ENCODE results near the gene MND1. TPM values are rescaled to one million over a fixed set of nuclear protein-coding genes. Genes with fewer than 3 reads are reported as not detected.

Gene MND1
- total and polyA plus RNA-seq, 2 donors (not counting 3 experiments of a cell fraction or from before 2014, with no cell fraction given) = 0.66 to 7.7 TPM

DNA sequence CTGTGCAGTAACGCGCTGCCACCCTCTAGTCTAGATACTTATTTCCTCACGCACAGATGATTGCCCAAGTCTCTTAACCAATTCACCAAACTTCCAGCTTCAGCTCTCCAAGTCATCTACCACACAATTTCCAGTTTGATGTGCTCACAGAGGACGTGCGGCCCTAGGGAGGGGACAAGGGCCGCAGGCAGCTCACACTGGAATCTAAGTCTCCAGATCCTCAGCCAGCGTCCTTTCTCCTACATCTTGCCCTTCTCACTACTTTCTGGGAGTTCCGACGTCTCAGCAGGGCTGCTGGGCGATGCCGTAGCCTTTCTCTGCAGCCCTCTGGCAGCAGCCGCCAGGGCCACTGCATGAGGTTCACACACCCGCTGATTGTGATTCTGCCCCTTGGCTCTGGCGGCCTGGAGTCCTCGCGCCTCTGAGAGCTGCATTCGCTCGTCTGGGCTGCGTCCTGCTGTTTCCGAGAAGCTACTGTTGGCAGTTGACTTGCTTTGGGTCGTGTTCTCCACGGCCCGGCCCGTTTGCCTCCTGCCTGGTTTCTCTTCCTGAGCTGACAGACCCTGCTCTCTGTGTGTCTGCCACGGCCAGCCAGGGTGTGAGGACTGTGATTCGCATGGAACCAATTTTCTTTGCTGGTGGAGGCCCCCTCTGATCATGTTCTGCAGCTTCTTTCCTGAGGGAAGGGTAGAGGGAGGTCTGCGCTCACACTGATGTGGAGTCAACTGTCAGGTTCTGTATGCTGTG, 107.6 kb downstream of the MND1 start:
- DNase-seq (ENCODE audit: low read depth, low spot score) (no peak), FAIRE-seq (no peak)
- Histone ChIP-seq H3K9me3 (replicated peaks; ENCODE audit: control insufficient read depth, insufficient read depth, low read length) (no peaks in the 10 kb centered on the region), H3K27me3 (ENCODE audit: control insufficient read depth in 2 of 2, insufficient read depth in 2 of 2, low read length in 2 of 2) (no peaks in the 10 kb centered on the region), H4K20me1 (replicated peaks; ENCODE audit: control insufficient read depth, extremely low read depth, insufficient read depth, low read length) (no peaks in the 10 kb centered on the region), H2AFZ (ENCODE audit: low read depth, low read length) (no peak overlapping the region), H3K36me3 (ENCODE audit: control insufficient read depth in 2 of 2, extremely low read depth in 1 of 2, insufficient read depth in 2 of 2, low read length in 2 of 2) (no peaks in the 10 kb centered on the region), H3K4me3 (replicated peaks in 1 of 3; ENCODE audit: insufficient read depth in 1 of 3, low read depth in 1 of 3, low read length in 3 of 3) (no peak overlapping the region), H3K9ac (replicated peaks; ENCODE audit: extremely low read depth, insufficient read depth, low read length) (no peak overlapping the region), H3K27ac (ENCODE audit: insufficient read depth, low read depth, low read length) (no peak overlapping the region), H3K9me1 (replicated peaks; ENCODE audit: control insufficient read depth, extremely low read depth, insufficient read depth, low read length) (no peaks in the 10 kb centered on the region), H3K4me1 (ENCODE audit: control insufficient read depth, extremely low read depth, insufficient read depth, low read length) (peaks cover 9% of the 10 kb centered on the region), H3K79me2 (ENCODE audit: control insufficient read depth, insufficient read depth, low read length) (no peaks in the 10 kb centered on the region), H3K4me2 (ENCODE audit: insufficient read depth, low read length) (no peak overlapping the region)
- dilution Hi-C loops (cut with MboI; ENCODE audit: extremely low pct_ligation_motif_present, low sequenced_read_pairs) (no loop called here), intact Hi-C loops (cut with micrococcal nuclease) (loop anchor here (5.0 kb wide), 1 partner anchor 50 kb away; no protein-coding TSS in a partner anchor)
- ChIA-PET POLR2A (no interaction called here), CTCF (interaction anchor here (1.4 kb wide), 1 partner anchor 14 kb away, joined by 3 read pairs; the partner anchor contains the start of gene TMEM131L)
- no peak for TF ChIP-seq JUN (IDR thresholded peaks at IDR 0.05; ENCODE audit: borderline replicate concordance, insufficient read depth, insufficient read length, low read depth)
- no peak for TF ChIP-seq POLR2AphosphoS5 (IDR thresholded peaks at IDR 0.05; ENCODE audit: insufficient read depth, low read depth, low read length)
- TF ChIP-seq POLR2A (IDR thresholded peaks at IDR 0.05; ENCODE audit: low read depth, low read length) = no peak
- TF ChIP-seq EZH2 (IDR thresholded peaks at IDR 0.05; ENCODE audit: borderline replicate concordance, low read depth, low read length, severe bottlenecking) = no peak
- TF ChIP-seq MAX (IDR thresholded peaks at IDR 0.05; ENCODE audit: insufficient read depth, insufficient read length) = no peak
- no peak for TF ChIP-seq MYC (IDR thresholded peaks at IDR 0.05; ENCODE audit: low read depth, low read length)
- no peak for TF ChIP-seq CTCF (IDR thresholded peaks at IDR 0.05; ENCODE audit: extremely low read depth in 1 of 2, insufficient read depth in 1 of 2, low read depth in 1 of 2, low read length in 2 of 2)
- no peak for TF ChIP-seq GATA2 (IDR thresholded peaks at IDR 0.05; ENCODE audit: insufficient read depth, insufficient read length, low read depth, low read length)
- BruUV-seq (replicated peaks) = no TSS peak

Data from endothelial cell of umbilical vein (primary cell).